ENCODE results near the gene AFDN. TPM values are rescaled to one million over a fixed set of nuclear protein-coding genes. Genes with fewer than 3 reads are reported as not detected.

AFDN gene
- total RNA-seq, 4 donors from 2014 or later, result 148 to 371 (median 204) TPM

DNA sequence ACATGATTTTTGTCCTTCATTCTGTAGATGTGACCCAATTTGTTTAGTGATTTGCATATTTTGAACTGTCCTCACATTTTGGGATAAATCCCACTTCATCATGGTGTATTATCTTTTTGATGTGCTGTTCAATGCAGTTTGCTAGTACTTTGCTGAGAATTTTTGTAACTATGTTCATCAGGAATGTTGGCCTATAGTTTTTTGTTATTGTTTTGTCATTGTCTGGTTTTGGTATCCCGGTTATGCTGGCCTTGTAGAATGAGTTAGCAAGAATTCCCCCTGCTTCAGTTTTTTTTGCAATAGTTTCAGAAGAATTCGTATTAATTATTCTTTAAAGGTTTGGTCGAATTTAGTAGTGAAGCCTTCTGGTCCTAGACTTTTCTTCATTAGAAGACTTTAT lies 182.6 kb downstream of the AFDN start:
- no peaks in the 10 kb centered on the region for H3K4me1 ChIP-seq
- DNase-seq, result no peak
- no peaks in the 10 kb centered on the region for H3K36me3 ChIP-seq
- intact Hi-C loops (cut with DNase I; ENCODE audit: low total_unique reads), result no loop called here
- no peaks in the 10 kb centered on the region for H3K27me3 ChIP-seq
- WGBS, 2 donors (ENCODE audit: low coverage in 1 of 2), result 77 to 91% methylated on average over 2 to 3 of the region's 3 CpGs
- H3K4me3 ChIP-seq, result no peak overlapping the region
- H3K9me3 ChIP-seq, result peaks cover 15 to 23% of the 10 kb centered on the region in 2 donors
- in situ Hi-C loops (cut with MboI; ENCODE audit: low pct_ligation_motif_present in 1 of 4, low pct_unique_long_range_greater_than_20kb in 1 of 4, low sequenced_read_pairs in 3 of 4), result no loop called here
- no peak overlapping the region for H3K27ac ChIP-seq
- TF ChIP-seq, protein P1, sequence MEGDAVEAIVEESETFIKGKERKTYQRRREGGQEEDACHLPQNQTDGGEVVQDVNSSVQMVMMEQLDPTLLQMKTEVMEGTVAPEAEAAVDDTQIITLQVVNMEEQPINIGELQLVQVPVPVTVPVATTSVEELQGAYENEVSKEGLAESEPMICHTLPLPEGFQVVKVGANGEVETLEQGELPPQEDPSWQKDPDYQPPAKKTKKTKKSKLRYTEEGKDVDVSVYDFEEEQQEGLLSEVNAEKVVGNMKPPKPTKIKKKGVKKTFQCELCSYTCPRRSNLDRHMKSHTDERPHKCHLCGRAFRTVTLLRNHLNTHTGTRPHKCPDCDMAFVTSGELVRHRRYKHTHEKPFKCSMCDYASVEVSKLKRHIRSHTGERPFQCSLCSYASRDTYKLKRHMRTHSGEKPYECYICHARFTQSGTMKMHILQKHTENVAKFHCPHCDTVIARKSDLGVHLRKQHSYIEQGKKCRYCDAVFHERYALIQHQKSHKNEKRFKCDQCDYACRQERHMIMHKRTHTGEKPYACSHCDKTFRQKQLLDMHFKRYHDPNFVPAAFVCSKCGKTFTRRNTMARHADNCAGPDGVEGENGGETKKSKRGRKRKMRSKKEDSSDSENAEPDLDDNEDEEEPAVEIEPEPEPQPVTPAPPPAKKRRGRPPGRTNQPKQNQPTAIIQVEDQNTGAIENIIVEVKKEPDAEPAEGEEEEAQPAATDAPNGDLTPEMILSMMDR (IDR thresholded peaks at IDR 0.05), result no peak
- TF ChIP-seq POLR2A (IDR thresholded peaks at IDR 0.05) (no peak), EP300 (IDR thresholded peaks at IDR 0.05; ENCODE audit: low read depth) (no peak), POLR2AphosphoS5 (IDR thresholded peaks at IDR 0.05) (no peak)

DNA sequence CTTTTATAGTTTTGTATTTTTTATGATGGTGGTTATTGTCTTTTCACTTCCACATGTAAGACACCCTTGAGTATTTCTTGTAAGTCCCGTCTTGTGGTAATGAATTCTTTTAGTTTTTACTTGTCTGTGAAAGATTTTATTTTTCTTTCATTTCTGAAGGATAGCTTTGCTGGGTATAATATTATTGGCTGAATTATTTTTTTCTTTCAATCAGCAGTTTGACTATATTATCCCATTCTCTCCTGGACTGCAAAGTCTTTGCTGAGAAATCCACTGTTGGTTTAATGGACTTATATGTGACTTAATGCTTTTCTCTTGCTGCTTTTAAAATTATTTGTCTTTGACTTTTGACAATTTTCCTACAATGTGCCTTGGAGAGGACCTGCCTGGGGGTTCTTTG lies 184.6 kb downstream of the AFDN start:
- no peaks in the 10 kb centered on the region for H3K36me3 ChIP-seq
- in situ Hi-C loops (cut with MboI; ENCODE audit: low pct_ligation_motif_present in 1 of 4, low pct_unique_long_range_greater_than_20kb in 1 of 4, low sequenced_read_pairs in 3 of 4), result no loop called here
- H3K27ac ChIP-seq, result no peak overlapping the region
- TF ChIP-seq, protein P1 (IDR thresholded peaks at IDR 0.05), result no peak
- TF ChIP-seq POLR2A (IDR thresholded peaks at IDR 0.05) (no peak), POLR2AphosphoS5 (IDR thresholded peaks at IDR 0.05) (no peak), EP300 (IDR thresholded peaks at IDR 0.05; ENCODE audit: low read depth) (no peak)
- intact Hi-C loops (cut with DNase I; ENCODE audit: low total_unique reads), result no loop called here
- no peaks in the 10 kb centered on the region for H3K27me3 ChIP-seq
- peaks cover 0 to 4% (median under 1%) of the 10 kb centered on the region in 4 donors for H3K4me1 ChIP-seq
- 100% methylated on average over 1 of the region's 1 CpG for WGBS, 2 donors (ENCODE audit: low coverage in 1 of 2)
- H3K9me3 ChIP-seq, result peaks cover 15 to 23% of the 10 kb centered on the region in 2 donors
- H3K4me3 ChIP-seq, result no peak overlapping the region
- DNase-seq, result no peak

DNA sequence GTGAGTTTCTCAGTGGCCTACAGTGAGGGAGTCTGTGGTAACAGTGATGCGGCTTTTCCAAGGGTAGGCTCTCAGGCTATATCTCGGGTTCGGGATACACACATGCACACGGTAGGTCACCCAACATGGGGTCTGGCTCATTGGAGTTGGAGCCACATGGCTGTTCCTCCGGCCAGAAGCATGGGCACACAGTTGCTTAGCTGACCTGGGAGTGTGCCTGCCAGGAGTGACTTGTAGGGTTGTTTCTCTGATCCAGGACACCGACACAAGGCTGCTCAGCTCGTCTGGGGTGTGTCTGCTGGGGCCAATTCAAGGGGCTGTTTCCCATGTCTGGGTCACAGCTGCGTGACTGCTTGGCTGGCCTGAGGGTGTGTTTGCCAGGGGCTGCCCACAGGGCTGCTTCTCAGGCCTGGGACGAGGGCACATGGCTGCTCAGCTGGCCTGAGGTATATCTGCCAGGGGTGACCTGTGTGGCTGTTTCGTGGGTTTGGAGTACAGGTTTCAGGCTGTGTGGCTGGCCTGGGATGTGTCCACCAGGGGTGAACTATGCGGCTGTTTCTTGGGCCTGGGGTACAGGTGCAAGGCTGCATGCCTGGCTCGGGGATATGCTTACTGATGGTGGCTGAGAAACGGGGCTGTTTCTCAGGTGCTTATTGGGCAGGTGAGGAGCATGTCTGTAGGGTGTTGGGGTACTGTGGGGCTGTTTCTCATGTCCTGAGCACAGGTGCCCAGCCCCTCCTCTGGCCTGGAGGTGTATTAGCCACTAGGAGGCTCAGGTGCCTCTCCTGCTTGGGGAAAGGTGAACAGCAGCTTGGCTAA lies 185.9 kb downstream of the AFDN start:
- DNase-seq, result no peak
- intact Hi-C loops (cut with DNase I; ENCODE audit: low total_unique reads) (no loop called here), in situ Hi-C loops (cut with MboI; ENCODE audit: low pct_ligation_motif_present in 1 of 4, low pct_unique_long_range_greater_than_20kb in 1 of 4, low sequenced_read_pairs in 3 of 4) (no loop called here)
- Histone ChIP-seq H3K36me3 (no peaks in the 10 kb centered on the region), H3K27me3 (no peaks in the 10 kb centered on the region), H3K27ac (no peak overlapping the region), H3K4me3 (no peak overlapping the region), H3K9me3 (peaks cover 15 to 23% of the 10 kb centered on the region in 2 donors), H3K4me1 (peaks cover 0 to 8% (median 2%) of the 10 kb centered on the region in 4 donors)
- 87% methylated on average over 13 of the region's 13 CpGs; no CpG with 5 or more reads in 1 of the 2 donors for WGBS, 2 donors (ENCODE audit: low coverage in 1 of 2)
- TF ChIP-seq POLR2A (IDR thresholded peaks at IDR 0.05) (no peak), EP300 (IDR thresholded peaks at IDR 0.05; ENCODE audit: low read depth) (no peak), POLR2AphosphoS5 (IDR thresholded peaks at IDR 0.05) (no peak)
- TF ChIP-seq, protein P1 (IDR thresholded peaks at IDR 0.05), result no peak

DNA sequence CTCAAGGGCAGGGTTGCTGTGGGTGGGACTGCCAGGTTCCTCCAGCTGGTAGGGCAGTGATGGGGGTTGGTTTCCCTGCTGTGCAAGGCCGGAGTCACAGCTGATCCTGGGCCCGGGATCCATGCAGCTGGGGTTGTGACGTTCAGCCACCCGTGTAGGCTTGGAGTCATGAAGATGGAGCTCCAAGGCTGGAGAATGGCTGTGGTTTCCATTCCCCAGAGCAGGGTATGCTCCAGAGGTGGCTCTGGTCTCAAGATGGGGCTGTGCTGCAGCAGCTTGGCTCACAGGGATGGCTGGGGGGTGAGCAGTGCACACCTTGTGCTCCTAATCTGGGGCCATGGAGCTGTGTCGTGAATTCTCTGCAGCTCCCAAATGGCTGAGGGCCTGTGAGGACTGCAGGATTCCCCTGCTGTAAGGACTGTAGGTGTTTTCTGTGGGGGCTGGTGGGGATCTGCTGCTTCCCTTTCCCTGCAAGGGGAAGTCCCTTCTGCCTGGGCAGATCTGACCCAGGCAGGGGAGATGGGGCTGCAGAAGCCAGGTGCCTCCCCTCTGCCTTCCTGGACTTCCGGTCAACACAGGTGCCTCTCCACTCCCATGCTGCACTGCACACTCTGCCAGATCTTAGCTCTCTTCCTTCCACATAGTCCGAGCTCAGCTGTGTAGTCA lies 186.7 kb downstream of the AFDN start:
- intact Hi-C loops (cut with DNase I; ENCODE audit: low total_unique reads) (no loop called here), in situ Hi-C loops (cut with MboI; ENCODE audit: low pct_ligation_motif_present in 1 of 4, low pct_unique_long_range_greater_than_20kb in 1 of 4, low sequenced_read_pairs in 3 of 4) (no loop called here)
- Histone ChIP-seq H3K9me3 (peaks cover 15 to 23% of the 10 kb centered on the region in 2 donors), H3K4me3 (no peak overlapping the region), H3K4me1 (peaks cover 0 to 8% (median 2%) of the 10 kb centered on the region in 4 donors), H3K27me3 (no peaks in the 10 kb centered on the region), H3K27ac (no peak overlapping the region), H3K36me3 (no peaks in the 10 kb centered on the region)
- DNase-seq, result no peak
- WGBS, 2 donors (ENCODE audit: low coverage in 1 of 2), result 84% methylated on average over 7 of the region's 7 CpGs; no CpG with 5 or more reads in 1 of the 2 donors
- TF ChIP-seq, protein P1 (IDR thresholded peaks at IDR 0.05), result no peak
- TF ChIP-seq POLR2A (IDR thresholded peaks at IDR 0.05) (no peak), POLR2AphosphoS5 (IDR thresholded peaks at IDR 0.05) (no peak), EP300 (IDR thresholded peaks at IDR 0.05; ENCODE audit: low read depth) (no peak)
